Epithelial cell of esophagus (primary cell): Measurements from ENCODE around the gene MAFB.
A peak's percentile ranks its signal among the peaks of the same experiment; 100 is the strongest.

Source experiments
- DNase-seq: peaks from one replicate; pipeline ENCODE4 v3.0.0; 2010; ENCODE audit warnings: low read depth
- H3K4me3 ChIP-seq: 2 replicates; pipeline ENCODE4 v1.5.1; 2011; ENCODE audit warnings: mild to moderate bottlenecking, low read length, control low read depth
- TF ChIP-seq, protein P1 (sequence below): IDR thresholded peaks from 2 replicates; pipeline ENCODE4 v1.5.1; 2011; ENCODE audit warnings: low read depth, mild to moderate bottlenecking, low read length, control low read depth, inconsistent platforms; ENCODE audit not compliant: insufficient read depth; ENCODE audit errors: missing control alignments

MAFB gene

DNA sequence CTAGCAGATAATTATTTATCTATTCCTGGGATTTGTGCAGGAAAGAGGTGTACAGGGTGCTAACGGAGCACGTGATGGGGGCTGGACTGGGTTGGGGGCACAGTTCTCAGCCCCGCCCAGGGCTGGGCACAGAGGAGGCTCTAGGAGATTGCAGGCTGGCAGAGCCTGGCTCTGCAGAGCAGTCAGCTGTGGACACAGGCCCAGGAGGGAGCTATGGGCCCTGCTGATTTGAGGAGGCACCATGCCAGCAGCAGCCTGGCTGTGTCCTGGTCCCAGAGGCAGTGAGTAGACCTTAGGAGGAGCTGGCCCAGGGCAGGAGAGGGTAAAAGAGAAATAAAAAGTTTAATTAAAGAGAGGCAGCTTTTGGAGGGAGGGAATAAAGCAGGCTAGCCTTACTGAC lies 19.3 kb downstream of the MAFB start:
- H3K4me3 ChIP-seq: no peak overlapping the region
- no peak for DNase-seq
- TF ChIP-seq, protein P1, sequence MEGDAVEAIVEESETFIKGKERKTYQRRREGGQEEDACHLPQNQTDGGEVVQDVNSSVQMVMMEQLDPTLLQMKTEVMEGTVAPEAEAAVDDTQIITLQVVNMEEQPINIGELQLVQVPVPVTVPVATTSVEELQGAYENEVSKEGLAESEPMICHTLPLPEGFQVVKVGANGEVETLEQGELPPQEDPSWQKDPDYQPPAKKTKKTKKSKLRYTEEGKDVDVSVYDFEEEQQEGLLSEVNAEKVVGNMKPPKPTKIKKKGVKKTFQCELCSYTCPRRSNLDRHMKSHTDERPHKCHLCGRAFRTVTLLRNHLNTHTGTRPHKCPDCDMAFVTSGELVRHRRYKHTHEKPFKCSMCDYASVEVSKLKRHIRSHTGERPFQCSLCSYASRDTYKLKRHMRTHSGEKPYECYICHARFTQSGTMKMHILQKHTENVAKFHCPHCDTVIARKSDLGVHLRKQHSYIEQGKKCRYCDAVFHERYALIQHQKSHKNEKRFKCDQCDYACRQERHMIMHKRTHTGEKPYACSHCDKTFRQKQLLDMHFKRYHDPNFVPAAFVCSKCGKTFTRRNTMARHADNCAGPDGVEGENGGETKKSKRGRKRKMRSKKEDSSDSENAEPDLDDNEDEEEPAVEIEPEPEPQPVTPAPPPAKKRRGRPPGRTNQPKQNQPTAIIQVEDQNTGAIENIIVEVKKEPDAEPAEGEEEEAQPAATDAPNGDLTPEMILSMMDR: no peak

DNA sequence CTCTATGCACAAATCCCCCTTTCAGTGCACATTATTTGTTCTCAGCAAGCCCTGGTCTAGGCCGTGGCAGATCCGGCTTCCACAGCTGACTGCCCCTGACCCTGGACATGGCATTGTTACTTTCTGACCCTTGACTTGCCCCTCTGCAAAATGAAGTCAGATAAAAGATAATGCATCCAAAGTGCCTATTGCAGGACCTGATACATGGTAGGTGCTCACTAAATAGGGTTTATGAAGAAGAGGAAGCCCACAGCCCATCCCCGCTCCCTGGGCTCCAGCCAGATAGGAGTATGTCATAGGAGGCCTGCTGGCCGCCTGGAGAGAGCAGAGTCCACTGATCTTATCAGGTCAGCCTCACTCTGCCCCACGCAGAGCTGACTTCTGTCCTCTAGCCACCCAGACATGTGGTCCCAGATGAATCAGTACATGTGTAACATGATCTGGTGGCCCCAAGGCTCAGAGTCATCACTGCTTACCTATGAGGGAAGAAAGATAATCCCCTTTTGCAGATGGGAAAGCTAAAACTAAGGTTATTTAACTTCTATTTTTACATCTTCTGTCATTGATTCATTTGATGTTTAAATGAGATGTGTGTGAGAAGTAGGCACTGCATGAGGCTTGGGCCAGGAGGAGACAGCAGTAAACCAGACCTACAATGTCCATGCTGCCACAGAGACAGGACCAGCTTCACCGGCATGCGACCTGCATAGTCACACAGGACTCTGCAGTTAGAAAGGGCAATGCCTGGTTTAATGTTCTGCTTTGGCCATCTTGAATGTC lies 20.4 kb downstream of the MAFB start:
- H3K4me3 ChIP-seq: no peak overlapping the region
- DNase-seq: peak; percentile 68
- TF ChIP-seq, protein P1: no peak

DNA sequence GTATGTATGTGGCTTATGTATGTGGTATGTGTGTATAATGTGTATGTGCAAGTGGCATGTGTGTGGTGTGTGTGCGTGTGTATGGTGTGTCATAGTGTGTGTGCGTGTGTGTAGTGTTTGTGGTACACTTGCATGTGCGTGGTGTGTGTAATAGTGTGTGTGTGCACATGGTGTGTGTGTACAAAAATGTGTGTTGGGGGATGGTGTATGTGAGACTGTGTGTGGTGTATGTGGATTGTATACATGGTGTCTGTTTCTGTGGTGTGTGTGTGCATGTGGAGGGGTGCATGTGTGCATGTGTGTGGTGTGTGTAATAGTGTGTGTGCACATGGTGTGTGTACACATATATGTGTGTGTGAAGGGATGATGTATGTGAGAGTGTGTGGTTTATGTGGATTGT lies 21.5 kb downstream of the MAFB start:
- H3K4me3 ChIP-seq: no peak overlapping the region
- no peak for DNase-seq
- TF ChIP-seq, protein P1: no peak

DNA sequence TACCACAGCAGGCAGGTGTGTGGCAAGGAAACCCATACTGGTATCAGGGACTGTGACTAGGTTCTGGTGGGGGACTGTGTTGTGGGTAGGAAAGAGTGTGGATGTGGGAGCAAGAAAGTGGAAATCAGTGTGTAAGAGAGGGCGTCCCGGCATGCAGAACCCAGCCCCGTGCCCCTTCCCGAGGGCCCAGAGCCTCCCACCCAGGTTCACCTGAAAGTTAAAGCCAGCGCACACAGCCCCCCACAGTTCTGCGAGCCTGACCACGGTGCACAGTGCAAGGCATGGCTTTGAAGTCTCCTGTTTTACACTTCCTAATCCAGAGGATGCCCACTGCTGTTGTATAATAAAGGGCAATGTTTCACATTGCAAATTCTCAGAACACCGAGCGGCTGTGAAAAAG lies 22.7 kb downstream of the MAFB start:
- TF ChIP-seq, protein P1: no peak
- H3K4me3 ChIP-seq: no peak overlapping the region
- DNase-seq: no peak

DNA sequence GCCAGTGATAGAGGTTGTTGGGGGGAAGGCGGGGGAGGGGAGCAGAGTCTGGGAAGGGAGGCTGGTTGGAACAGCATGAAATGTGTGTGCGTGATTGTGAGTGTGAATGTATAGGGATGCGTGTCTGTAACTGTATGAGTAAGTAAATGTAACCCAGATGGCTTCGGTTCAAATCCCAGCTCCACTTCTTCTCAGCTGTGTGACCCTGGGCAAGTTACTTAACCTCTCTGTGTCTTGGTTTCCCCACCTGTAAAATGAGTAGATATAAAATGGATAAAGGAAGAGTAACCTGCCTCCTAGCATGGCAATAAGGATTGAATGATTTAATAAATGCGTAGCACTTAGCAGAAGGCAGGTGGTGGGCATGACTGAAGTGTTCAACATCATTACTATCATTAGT lies 24.1 kb downstream of the MAFB start:
- no peak overlapping the region for H3K4me3 ChIP-seq
- TF ChIP-seq, protein P1: no peak

DNA sequence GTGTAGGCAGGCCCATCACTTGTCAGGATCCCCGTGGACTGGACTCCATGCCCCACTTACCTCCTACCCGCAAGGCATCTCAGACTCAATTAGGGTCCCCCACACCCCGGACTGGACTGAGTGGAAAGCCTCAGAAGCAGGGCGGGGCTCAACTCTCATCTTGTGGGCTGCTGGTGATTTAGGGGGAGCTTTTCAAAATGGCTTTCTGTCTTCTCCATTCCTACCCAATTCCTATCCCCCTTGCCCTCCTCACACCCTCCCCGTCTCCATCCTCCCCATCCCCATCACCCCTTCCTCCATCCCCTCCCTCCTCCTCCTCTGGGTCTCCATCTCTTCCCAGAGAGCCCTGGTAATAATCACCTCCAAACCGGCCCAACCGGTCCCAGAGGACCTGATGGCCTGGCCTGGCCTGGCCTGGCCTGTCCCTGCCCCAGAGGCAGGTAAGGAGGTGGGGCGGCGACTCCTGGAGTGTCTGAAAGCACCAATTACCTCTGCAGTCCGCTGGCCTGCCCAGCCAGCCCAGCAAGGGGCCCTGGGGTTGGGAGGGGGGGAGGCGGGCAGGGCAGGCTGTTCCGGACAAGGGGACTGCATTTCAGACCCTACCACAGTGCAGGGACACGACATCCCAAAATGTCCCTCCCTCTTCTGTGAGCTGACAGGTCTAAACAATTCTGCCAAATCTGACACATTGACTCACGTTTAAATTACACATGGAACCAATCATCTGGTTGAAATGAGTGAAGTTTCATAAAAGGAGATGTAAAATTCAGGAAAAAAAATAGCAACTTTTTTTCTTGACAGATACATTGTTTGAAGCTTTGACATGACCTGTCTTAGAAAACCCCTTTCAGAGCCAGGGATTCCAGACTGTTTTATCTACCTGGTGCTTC lies 24.8 kb downstream of the MAFB start:
- no peak overlapping the region for H3K4me3 ChIP-seq
- no peak for DNase-seq
- TF ChIP-seq, protein P1: no peak

More for the DNA sequence above, 24.1 kb downstream of the MAFB start:
- DNase-seq: no peak
